ENCODE results near the gene ZSCAN10. TPM values are rescaled to one million over a fixed set of nuclear protein-coding genes. Genes with fewer than 3 reads are reported as not detected.
A peak's percentile ranks its signal among the peaks of the same experiment; 100 is the strongest.

ZSCAN10 gene
- total RNA-seq, 1 experiment from 2014 or later = 207 TPM

DNA sequence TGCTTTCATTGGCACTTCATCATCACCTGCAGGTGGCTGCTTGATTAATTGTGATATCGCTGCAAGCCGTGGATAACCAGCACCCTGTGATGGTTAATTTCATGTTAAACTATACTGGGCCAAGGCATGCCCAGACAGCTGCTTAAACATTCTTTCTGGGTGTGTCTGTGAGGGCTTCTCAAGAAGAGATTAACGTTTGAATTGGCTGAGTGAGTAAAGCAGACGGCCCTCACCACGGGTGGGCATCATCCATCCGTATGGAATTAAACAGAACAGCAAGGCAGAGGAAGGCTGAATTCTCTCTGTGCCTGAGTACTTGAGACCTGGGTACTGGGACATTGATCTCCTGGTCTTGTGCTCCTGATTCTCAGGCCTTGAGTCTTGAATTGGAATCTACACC lies 28.7 kb upstream of the ZSCAN10 start:
- H3K36me3 Mint-ChIP-seq (ENCODE audit: insufficient read depth in 1 of 3, low read depth in 3 of 3) = peaks cover 4 to 25% (median 17%) of the 10 kb centered on the region in 3 experiments

More for the DNA sequence above, 28.7 kb upstream of the ZSCAN10 start:
- no peak overlapping the region for H4K8ac ChIP-seq (replicated peaks; ENCODE audit: insufficient read length, low read depth, low read length)
- Mint-ChIP-seq H3K9me3 (no peaks in the 10 kb centered on the region), H3K27me3 (ENCODE audit: low read depth) (no peaks in the 10 kb centered on the region; the same call in none of the 2 replicates), H3K4me3 (peak overlapping the region; percentile 35 to 61), H3K4me1 (peaks cover 46 to 50% of the 10 kb centered on the region in 2 experiments), H3K27ac (peak overlapping the region; percentile 60 to 96 (median 81); a peak in 5 of 7 replicates)
- no peak overlapping the region for H2AK5ac ChIP-seq (ENCODE audit: insufficient read length, low read length)
- no peak overlapping the region for H4K5ac ChIP-seq (ENCODE audit: insufficient read length, low read depth, low read length)
- no peaks in the 10 kb centered on the region for H3K79me1 ChIP-seq (ENCODE audit: insufficient read depth, low read depth, low read length, poor library complexity, severe bottlenecking)
- no peak overlapping the region for H4K91ac ChIP-seq (ENCODE audit: insufficient read length, low read depth, low read length)
- H3K79me2 ChIP-seq (ENCODE audit: insufficient read depth, low read length) = no peaks in the 10 kb centered on the region
- no CpG with 5 or more reads among the region's 6 CpGs for WGBS (ENCODE audit: extremely low coverage, insufficient read length, low lambda C conversion rate)
- no peak overlapping the region for H3K9ac ChIP-seq (ENCODE audit: extremely low read depth, insufficient read length, low read length)
- peak; percentile 76 for DNase-seq
- peaks cover 3% of the 10 kb centered on the region; the same call in 1 of the 2 replicates for H3K4me1 ChIP-seq (ENCODE audit: insufficient read depth, low read length)
- H3K23ac ChIP-seq (ENCODE audit: insufficient read length, low read depth, low read length) = no peak overlapping the region
- no peak overlapping the region for H3K18ac ChIP-seq (ENCODE audit: insufficient read length, low read depth, low read length)
- no peak overlapping the region for H3K27ac ChIP-seq (ENCODE audit: insufficient read length, low read depth, low read length)
- peak overlapping the region; percentile 7 for H3K4me2 ChIP-seq (ENCODE audit: insufficient read depth, insufficient read length, low read length)
- TF ChIP-seq, protein P1, sequence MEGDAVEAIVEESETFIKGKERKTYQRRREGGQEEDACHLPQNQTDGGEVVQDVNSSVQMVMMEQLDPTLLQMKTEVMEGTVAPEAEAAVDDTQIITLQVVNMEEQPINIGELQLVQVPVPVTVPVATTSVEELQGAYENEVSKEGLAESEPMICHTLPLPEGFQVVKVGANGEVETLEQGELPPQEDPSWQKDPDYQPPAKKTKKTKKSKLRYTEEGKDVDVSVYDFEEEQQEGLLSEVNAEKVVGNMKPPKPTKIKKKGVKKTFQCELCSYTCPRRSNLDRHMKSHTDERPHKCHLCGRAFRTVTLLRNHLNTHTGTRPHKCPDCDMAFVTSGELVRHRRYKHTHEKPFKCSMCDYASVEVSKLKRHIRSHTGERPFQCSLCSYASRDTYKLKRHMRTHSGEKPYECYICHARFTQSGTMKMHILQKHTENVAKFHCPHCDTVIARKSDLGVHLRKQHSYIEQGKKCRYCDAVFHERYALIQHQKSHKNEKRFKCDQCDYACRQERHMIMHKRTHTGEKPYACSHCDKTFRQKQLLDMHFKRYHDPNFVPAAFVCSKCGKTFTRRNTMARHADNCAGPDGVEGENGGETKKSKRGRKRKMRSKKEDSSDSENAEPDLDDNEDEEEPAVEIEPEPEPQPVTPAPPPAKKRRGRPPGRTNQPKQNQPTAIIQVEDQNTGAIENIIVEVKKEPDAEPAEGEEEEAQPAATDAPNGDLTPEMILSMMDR (conservative IDR thresholded peaks at IDR 0.05) = no peak
- no peaks in the 10 kb centered on the region for H3K27me3 ChIP-seq (ENCODE audit: insufficient read depth, low read length)
- no peak overlapping the region for H2BK5ac ChIP-seq (ENCODE audit: insufficient read length, low read length)
- H2AFZ ChIP-seq (ENCODE audit: low read length) = no peak overlapping the region
- H2BK12ac ChIP-seq (ENCODE audit: insufficient read length, low read depth, low read length) = no peak overlapping the region
- no peak overlapping the region for H3K56ac ChIP-seq (ENCODE audit: insufficient read length, low read depth, low read length)
- no peak overlapping the region for H2BK120ac ChIP-seq (ENCODE audit: low read depth, low read length, poor library complexity, severe bottlenecking)
- no peak overlapping the region for H3K4ac ChIP-seq (ENCODE audit: low read depth, low read length)
- H3K14ac ChIP-seq (ENCODE audit: insufficient read depth, low read length) = no peak overlapping the region
- H2BK20ac ChIP-seq (ENCODE audit: low read depth, low read length, poor library complexity, severe bottlenecking) = no peak overlapping the region
- H2BK15ac ChIP-seq (ENCODE audit: low read depth, low read length) = no peak overlapping the region
- H3T11ph ChIP-seq (ENCODE audit: low read length) = no peak overlapping the region
- no peaks in the 10 kb centered on the region for H3K9me3 ChIP-seq (ENCODE audit: control insufficient read depth, low read depth, low read length)
- peaks cover 13% of the 10 kb centered on the region for H3K23me2 ChIP-seq (ENCODE audit: insufficient read length, low read depth, low read length, poor library complexity, severe bottlenecking)
- peaks cover 2% of the 10 kb centered on the region for H4K20me1 ChIP-seq (ENCODE audit: control insufficient read depth, insufficient read depth, insufficient read length)

All from H9 (cell line).